Esophagus muscularis mucosa (tissue), 4 donors: ENCODE data around the gene ANXA4. TPM values are rescaled to one million over a fixed set of nuclear protein-coding genes. Genes with fewer than 3 reads are reported as not detected.
"Not testable (repeated sequence)": the region's sequence is repeated elsewhere in the genome, so short reads cannot be mapped to it uniquely, and the experiment has no call there.

Source experiments
- DNase-seq: peaks from one replicate; pipeline ENCODE4 v3.0.0-alpha.2; 2017; ENCODE audit errors: extremely low spot score
- H3K27ac ChIP-seq, 4 donors: fragments of 200-600 bp; sonication (generic); replicated peaks in 1 of 4; 1 replicate in 3 of 4; 2 replicates in 1 of 4; pipeline ENCODE4 v1.5.1; 2016 to 2019; ENCODE audit warnings: mild to moderate bottlenecking in 1 of 4
- H3K27me3 ChIP-seq, 4 donors: fragments of 200-600 bp; sonication (generic); one replicate each; pipeline versions ENCODE4 v1.5.1 to v1.6.0; 2016 to 2019
- H3K36me3 ChIP-seq, 4 donors: fragments of 200-600 bp; sonication (generic); one replicate each; pipeline ENCODE4 v1.5.1; 2016 to 2019
- H3K4me1 ChIP-seq, 4 donors: fragments of 200-600 bp; sonication (generic); one replicate each; pipeline ENCODE4 v1.5.1; 2016 to 2019
- H3K4me3 ChIP-seq, 4 donors: fragments of 200-600 bp; sonication (generic); 1 replicate in 2 of 4; 2 replicates in 2 of 4; pipeline ENCODE4 v1.5.1; 2016 to 2019; ENCODE audit warnings: mild to moderate bottlenecking in 4 of 4, moderate library complexity in 1 of 4
- H3K9me3 ChIP-seq, 4 donors: fragments of 200-600 bp; sonication (generic); 1 replicate in 3 of 4; 2 replicates in 1 of 4; pipeline ENCODE4 v1.5.1; 2016 to 2019
- EP300 ChIP-seq: sonication (generic); formaldehyde crosslinking; IDR thresholded peaks from one replicate; pipeline ENCODE4 v1.6.1; 2017; ENCODE audit warnings: antibody characterized with exemption
- POLR2A ChIP-seq: fragments of 450-650 bp; IDR thresholded peaks from one replicate; pipeline ENCODE4 v1.6.1; 2017; ENCODE audit warnings: antibody characterized with exemption, moderate library complexity, mild to moderate bottlenecking, low read depth
- POLR2AphosphoS5 ChIP-seq, 2 donors: sonication (generic); formaldehyde crosslinking; IDR thresholded peaks; one replicate each; pipeline ENCODE4 v1.6.1; 2017; ENCODE audit warnings: antibody characterized with exemption in 2 of 2
- WGBS: methylation state at CpG from one replicate; pipeline ENCODE4 v1.1.5; 2018; 5-methylcytosine and 5-hydroxymethylcytosine counted together
- intact Hi-C: fragments of 100-400 bp; cut with DNase I; formaldehyde crosslinking; loops from one replicate; pipeline ENCODE4 v1.15.1; 2023
- total RNA-seq, 4 donors: library from RNA; depleted of rRNA; stranded (reverse); fragments of >200 nt; gene quantifications; one replicate each; pipeline versions ENCODE4 v1.1.0 to v1.2.1, GENCODE V29; 2016
- TF ChIP-seq, protein P1 (sequence below), 3 experiments: fragments of 200-600 bp in 2 of 3; fragments of 450-650 bp in 1 of 3; sonication (generic) in 2 of 3; IDR thresholded peaks; one replicate each; pipeline ENCODE4 v1.5.1; 2017 to 2019; ENCODE audit warnings: antibody characterized with exemption in 3 of 3, mild to moderate bottlenecking in 2 of 3, moderate library complexity in 1 of 3

The ANXA4 gene
- total RNA-seq, 4 donors from 2014 or later: 44.9 to 94.8 (median 58.5) TPM

DNA sequence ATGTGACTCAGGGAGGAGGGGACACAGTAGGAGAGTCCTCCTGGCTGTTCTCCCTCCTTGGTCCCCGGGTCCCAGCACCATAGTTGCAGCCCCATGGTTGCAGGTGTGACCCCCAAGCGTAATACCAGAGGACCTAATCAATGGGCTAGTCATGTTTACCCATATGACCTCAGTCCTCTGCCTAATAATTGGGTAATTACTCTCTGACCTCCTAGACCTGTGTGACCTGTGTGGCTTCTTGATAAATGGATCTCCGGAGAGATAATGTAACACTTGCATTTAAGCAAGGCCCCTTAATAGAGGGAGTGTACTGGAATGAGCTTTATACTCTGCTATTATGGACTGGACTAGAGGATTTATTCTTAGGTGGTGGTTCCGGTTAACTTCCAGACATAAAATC, 55.3 kb downstream of the ANXA4 start:
- WGBS: 93% methylated on average over 4 of the region's 4 CpGs
- peak; percentile 37 for DNase-seq
- H3K4me3 ChIP-seq: no peak overlapping the region
- H3K9me3 ChIP-seq: no peaks in the 10 kb centered on the region
- TF ChIP-seq EP300 (no peak), POLR2AphosphoS5 (IDR thresholded peaks at IDR 0.05) (no peak)
- H3K4me1 ChIP-seq: peaks cover 5 to 26% (median 23%) of the 10 kb centered on the region in 4 donors
- intact Hi-C loops: no loop called here
- H3K27me3 ChIP-seq: no peaks in the 10 kb centered on the region
- H3K27ac ChIP-seq: no peak overlapping the region
- no peaks in the 10 kb centered on the region for H3K36me3 ChIP-seq

DNA sequence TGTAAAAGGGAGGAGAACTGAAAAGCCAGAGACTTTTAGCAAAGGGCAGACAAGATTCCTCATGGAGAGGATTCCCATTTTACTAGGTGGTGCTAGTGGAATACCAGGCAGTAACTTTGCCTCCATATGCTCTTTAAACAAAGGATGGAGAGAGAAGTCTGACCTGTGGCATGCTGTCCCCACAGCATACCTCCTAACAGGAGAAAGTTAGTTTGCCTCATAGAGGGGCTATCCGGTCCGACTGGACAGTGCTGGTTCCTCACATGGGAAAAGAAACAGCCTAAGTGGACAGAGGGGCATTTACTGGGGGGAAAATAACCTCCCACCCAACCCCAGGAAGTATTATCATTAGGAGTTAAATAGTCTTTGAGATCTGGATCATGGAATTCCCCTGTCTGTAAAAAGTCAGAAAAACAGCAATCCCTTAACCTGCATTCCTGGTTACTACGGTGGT, 55.9 kb downstream of the ANXA4 start:
- Histone ChIP-seq H3K27me3 (no peaks in the 10 kb centered on the region), H3K4me1 (peaks cover 5 to 26% (median 23%) of the 10 kb centered on the region in 4 donors), H3K36me3 (peaks cover 0 to 4% (median 0%) of the 10 kb centered on the region in 4 donors), H3K9me3 (no peaks in the 10 kb centered on the region), H3K27ac (peak overlapping the region; percentile 31 to 71 (median 64)), H3K4me3 (peak overlapping the region in 3 of 4 donors; percentile 40 to 47 (median 45))
- intact Hi-C loops: no loop called here
- TF ChIP-seq EP300: no peak
- TF ChIP-seq, protein P1, sequence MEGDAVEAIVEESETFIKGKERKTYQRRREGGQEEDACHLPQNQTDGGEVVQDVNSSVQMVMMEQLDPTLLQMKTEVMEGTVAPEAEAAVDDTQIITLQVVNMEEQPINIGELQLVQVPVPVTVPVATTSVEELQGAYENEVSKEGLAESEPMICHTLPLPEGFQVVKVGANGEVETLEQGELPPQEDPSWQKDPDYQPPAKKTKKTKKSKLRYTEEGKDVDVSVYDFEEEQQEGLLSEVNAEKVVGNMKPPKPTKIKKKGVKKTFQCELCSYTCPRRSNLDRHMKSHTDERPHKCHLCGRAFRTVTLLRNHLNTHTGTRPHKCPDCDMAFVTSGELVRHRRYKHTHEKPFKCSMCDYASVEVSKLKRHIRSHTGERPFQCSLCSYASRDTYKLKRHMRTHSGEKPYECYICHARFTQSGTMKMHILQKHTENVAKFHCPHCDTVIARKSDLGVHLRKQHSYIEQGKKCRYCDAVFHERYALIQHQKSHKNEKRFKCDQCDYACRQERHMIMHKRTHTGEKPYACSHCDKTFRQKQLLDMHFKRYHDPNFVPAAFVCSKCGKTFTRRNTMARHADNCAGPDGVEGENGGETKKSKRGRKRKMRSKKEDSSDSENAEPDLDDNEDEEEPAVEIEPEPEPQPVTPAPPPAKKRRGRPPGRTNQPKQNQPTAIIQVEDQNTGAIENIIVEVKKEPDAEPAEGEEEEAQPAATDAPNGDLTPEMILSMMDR (IDR thresholded peaks at IDR 0.05): no peak
- TF ChIP-seq POLR2A: no peak
- no peak for TF ChIP-seq POLR2AphosphoS5 (IDR thresholded peaks at IDR 0.05)
- WGBS: 56% methylated on average over 3 of the region's 3 CpGs
- DNase-seq: peak; percentile 14

GRCh38 chr2:69798290-69798908, 56.5 kb downstream of the ANXA4 start:
- peak; percentile 90 for DNase-seq
- H3K27me3 ChIP-seq: no peaks in the 10 kb centered on the region

DNA sequence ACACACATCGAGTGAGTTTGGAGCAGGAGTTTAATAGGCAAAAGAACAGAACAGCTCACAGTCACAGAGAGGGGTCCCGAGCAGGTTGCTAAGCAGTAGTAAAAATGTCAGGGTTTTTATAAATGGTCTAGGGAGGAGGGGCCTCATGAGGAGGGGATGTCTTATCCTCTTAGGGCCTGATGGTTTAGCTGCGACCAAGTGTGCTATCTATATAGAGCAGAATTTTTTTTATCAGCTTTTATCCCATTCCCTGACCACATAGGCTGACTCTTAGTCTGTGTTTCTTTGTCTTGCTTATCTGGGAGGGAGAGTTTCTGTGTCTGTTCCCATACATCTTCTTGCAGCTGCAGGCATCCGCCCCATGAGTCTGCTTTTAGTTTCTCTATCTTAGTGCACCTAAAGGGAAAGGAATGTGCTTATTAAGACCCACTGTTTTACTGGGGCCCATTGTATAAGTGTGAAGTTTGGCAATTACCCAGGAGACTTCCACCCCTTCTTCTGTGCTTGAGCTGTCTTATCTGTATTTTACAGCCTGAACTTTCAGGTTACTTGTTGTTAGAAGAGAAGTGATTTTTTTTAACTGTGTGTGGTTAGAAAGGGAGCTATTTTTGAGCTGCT, 57.1 kb downstream of the ANXA4 start:
- Histone ChIP-seq H3K4me1 (peaks cover 5 to 26% (median 23%) of the 10 kb centered on the region in 4 donors), H3K27me3 (no peaks in the 10 kb centered on the region), H3K27ac (peak overlapping the region; percentile 31 to 71 (median 64)), H3K36me3 (peaks cover 0 to 7% (median under 1%) of the 10 kb centered on the region in 4 donors), H3K9me3 (no peaks in the 10 kb centered on the region), H3K4me3 (peak overlapping the region; percentile 40 to 47 (median 43))
- intact Hi-C loops: no loop called here
- WGBS: 13% methylated on average over 4 of the region's 4 CpGs
- TF ChIP-seq EP300 (no peak), POLR2A (no peak), POLR2AphosphoS5 (IDR thresholded peaks at IDR 0.05) (no peak)
- TF ChIP-seq, protein P1 (IDR thresholded peaks at IDR 0.05): no peak
- DNase-seq: peak; percentile 80

More at GRCh38 chr2:69798290-69798908, 56.5 kb downstream of the ANXA4 start:
- WGBS: 37% methylated on average over 7 of the region's 7 CpGs
- H3K4me3 ChIP-seq: peak overlapping the region; percentile 40 to 47 (median 43)
- peak overlapping the region; percentile 31 to 71 (median 64) for H3K27ac ChIP-seq
- no peaks in the 10 kb centered on the region for H3K9me3 ChIP-seq
- no peak for TF ChIP-seq POLR2A
- H3K36me3 ChIP-seq: peaks cover 0 to 7% (median 0%) of the 10 kb centered on the region in 4 donors
- intact Hi-C loops: no loop called here
- H3K4me1 ChIP-seq: peaks cover 5 to 26% (median 23%) of the 10 kb centered on the region in 4 donors

- Histone ChIP-seq H3K4me3 (no peak overlapping the region), H3K27me3 (no peaks in the 10 kb centered on the region), H3K9me3 (no peaks in the 10 kb centered on the region), H3K36me3 (peaks cover 14 to 34% (median 16%) of the 10 kb centered on the region in 4 donors), H3K27ac (no peak overlapping the region), H3K4me1 (peaks cover 5 to 26% (median 23%) of the 10 kb centered on the region in 4 donors)
- 92% methylated on average over 1 of the region's 1 CpG for WGBS
- peak; percentile 60 for DNase-seq
- TF ChIP-seq POLR2AphosphoS5 (IDR thresholded peaks at IDR 0.05) (no peak), EP300 (no peak), POLR2A (no peak)
- TF ChIP-seq, protein P1 (IDR thresholded peaks at IDR 0.05): no peak
- intact Hi-C loops: no loop called here
Observed at GRCh38 chr2:69801745-69802290, 59.9 kb downstream of the ANXA4 start.

- peaks cover 18 to 44% (median 24%) of the 10 kb centered on the region in 4 donors for H3K36me3 ChIP-seq
- H3K27me3 ChIP-seq, H3K4me3 ChIP-seq, intact Hi-C loops, H3K9me3 ChIP-seq, H3K27ac ChIP-seq: not testable (repeated sequence)
- WGBS: 81% methylated on average over 4 of the region's 4 CpGs
- peaks cover 5 to 21% (median 16%) of the 10 kb centered on the region in 4 donors for H3K4me1 ChIP-seq
- peak; percentile 24 for DNase-seq
Observed at GRCh38 chr2:69802781-69803367, 60.9 kb downstream of the ANXA4 start.
